Panc1 (cell line): Measurements from ENCODE around the gene MRRF. TPM values are rescaled to one million over a fixed set of nuclear protein-coding genes. Genes with fewer than 3 reads are reported as not detected.
"Not testable (repeated sequence)": the region's sequence is repeated elsewhere in the genome, so short reads cannot be mapped to it uniquely, and the experiment has no call there.

ENCODE experiments used
- ATAC-seq: fragments of 200-7000 bp; cut with Tn5 transposase; 2 replicates; pipeline ENCODE4 v1.9.1; 2020; ENCODE audit warnings: mild to moderate bottlenecking, moderate library complexity
- BruUV-seq: library from RNA; stranded (reverse); fragments of 400-500 nt; replicated peaks from 2 replicates; lab custom pipeline; 2021; lab: Mats Ljungman, UMichigan
- CTCF ChIA-PET: fragments of 300-600 bp; sonication (Branson Sonifier 250); formaldehyde crosslinking; loops from one replicate; lab custom pipeline; 2022; ENCODE audit warnings: antibody characterized with exemption; lab: Charles Lee
- POLR2A ChIA-PET: fragments of 300-600 bp; sonication (Branson Sonifier 250); formaldehyde crosslinking; loops from one replicate; lab custom pipeline; 2022; ENCODE audit warnings: antibody characterized with exemption; lab: Charles Lee
- DNase-seq: peaks from one replicate; pipeline ENCODE4 v3.0.0-alpha.2; 2010; ENCODE audit warnings: low read depth, low spot score
- H3K27ac ChIP-seq: 2 replicates; pipeline ENCODE4 v1.5.1; 2011; ENCODE audit warnings: mild to moderate bottlenecking, low read length, inconsistent platforms
- H3K27me3 ChIP-seq: fragments of 200-500 bp; sonication (Bioruptor generic); 2 replicates; pipeline ENCODE4 v1.6.0; 2014; ENCODE audit warnings: low read length, inconsistent platforms; ENCODE audit not compliant: control insufficient read depth, insufficient read depth
- H3K36me3 ChIP-seq: fragments of 200-500 bp; sonication (Bioruptor generic); 2 replicates; pipeline ENCODE4 v1.5.1; 2014; ENCODE audit warnings: inconsistent platforms, mild to moderate bottlenecking, low read length, moderate library complexity; ENCODE audit not compliant: control insufficient read depth, insufficient read depth
- H3K4me1 ChIP-seq: 2 replicates; pipeline ENCODE4 v1.5.1; 2011; ENCODE audit warnings: inconsistent platforms, mild to moderate bottlenecking, low read length, moderate library complexity; ENCODE audit not compliant: control insufficient read depth, insufficient read depth
- H3K4me3 ChIP-seq, 2 experiments: 2 replicates each; pipeline ENCODE4 v1.5.1; 2011 to 2012; ENCODE audit warnings: low read depth in 2 of 2, low read length in 2 of 2, mild to moderate bottlenecking in 2 of 2, inconsistent platforms in 1 of 2, moderate library complexity in 1 of 2
- H3K9me3 ChIP-seq: fragments of 200-500 bp; sonication (Bioruptor generic); 2 replicates; pipeline ENCODE4 v1.5.1; 2014; ENCODE audit warnings: low read depth, mild to moderate bottlenecking, inconsistent platforms, low read length, moderate library complexity; ENCODE audit not compliant: control insufficient read depth, insufficient read depth
- CTCF ChIP-seq: fragments of 450-650 bp; IDR thresholded peaks from 2 replicates; pipeline ENCODE4 v1.5.1; 2017; ENCODE audit warnings: mild to moderate bottlenecking
- POLR2AphosphoS5 ChIP-seq: IDR thresholded peaks from 2 replicates; pipeline ENCODE4 v1.6.1; 2012; ENCODE audit warnings: mild to moderate bottlenecking, low read depth, low read length, moderate library complexity
- REST ChIP-seq, 2 experiments: IDR thresholded peaks; 2 replicates each; pipeline ENCODE4 v1.6.1; 2011 to 2012; ENCODE audit warnings: low read depth in 2 of 2, control low read depth in 1 of 2, low read length in 1 of 2, mild to moderate bottlenecking in 1 of 2, moderate library complexity in 1 of 2; ENCODE audit not compliant: insufficient read depth in 1 of 2
- SIN3A ChIP-seq: IDR thresholded peaks from 2 replicates; pipeline ENCODE4 v1.6.1; 2012; ENCODE audit warnings: low read depth, mild to moderate bottlenecking, low read length, moderate library complexity, borderline replicate concordance; ENCODE audit not compliant: insufficient read depth
- TCF7L2 ChIP-seq: IDR thresholded peaks from 2 replicates; pipeline ENCODE4 v1.6.1; 2011; ENCODE audit warnings: mild to moderate bottlenecking, low read depth, low read length, inconsistent platforms
- in situ Hi-C: cut with HindIII; loops from 2 replicates; pipeline ENCODE4 v1.10.0; 2016; ENCODE audit warnings: low sequenced_read_pairs, low pct_unique_long_range_greater_than_20kb
- intact Hi-C: fragments of 100-400 bp; cut with micrococcal nuclease; formaldehyde crosslinking; loops from one replicate; pipeline ENCODE4 v1.10.0; 2022; ENCODE audit not compliant: unreplicated experiment
- total RNA-seq: library from RNA; stranded (reverse); gene quantifications from one replicate; pipeline ENCODE4 v1.2.1, GENCODE V29; 2021; ENCODE audit not compliant: unreplicated experiment

The MRRF gene
- total RNA-seq, 1 experiment from 2014 or later: 28.4 TPM

GRCh38 chr9:122320413-122320881 lies 55.8 kb downstream of the MRRF start:
- Histone ChIP-seq H3K27ac (no peak overlapping the region), H3K4me3 (no peak overlapping the region), H3K27me3 (no peaks in the 10 kb centered on the region), H3K4me1 (no peaks in the 10 kb centered on the region), H3K36me3 (peaks cover 4% of the 10 kb centered on the region; the same call in 1 of the 2 replicates), H3K9me3 (no peaks in the 10 kb centered on the region)
- DNase-seq (no peak), ATAC-seq (no peak)
- POLR2A ChIA-PET: no interaction called here
- intact Hi-C loops (no loop called here), in situ Hi-C loops (no loop called here)
- CTCF ChIA-PET: no interaction called here
- TF ChIP-seq TCF7L2 (no peak), CTCF (no peak), REST (IDR thresholded peaks at IDR 0.05; ENCODE audit: insufficient read depth in 1 of 2, low read depth in 2 of 2, low read length in 1 of 2) (no peak), POLR2AphosphoS5 (no peak), SIN3A (no peak)
- BruUV-seq: no TSS peak

- ChIA-PET CTCF (no interaction called here), POLR2A (no interaction called here)
- no TSS peak for BruUV-seq
- H3K4me1 ChIP-seq: no peaks in the 10 kb centered on the region
- DNase-seq: no peak
- TF ChIP-seq POLR2AphosphoS5 (no peak), SIN3A (no peak), CTCF (no peak), REST (IDR thresholded peaks at IDR 0.05; ENCODE audit: insufficient read depth in 1 of 2, low read depth in 2 of 2, low read length in 1 of 2) (no peak), TCF7L2 (no peak)
- no peak for ATAC-seq
- in situ Hi-C loops: no loop called here
- H3K36me3 ChIP-seq: peaks cover 2% of the 10 kb centered on the region; the same call in 1 of the 2 replicates
- no peaks in the 10 kb centered on the region for H3K9me3 ChIP-seq
- no peak overlapping the region for H3K4me3 ChIP-seq
- H3K27ac ChIP-seq: no peak overlapping the region
- intact Hi-C loops: no loop called here
- no peaks in the 10 kb centered on the region for H3K27me3 ChIP-seq
Observed at GRCh38 chr9:122322553-122322952, 57.9 kb downstream of the MRRF start.

GRCh38 chr9:122324665-122325064 lies 60.0 kb downstream of the MRRF start:
- H3K4me3 ChIP-seq, H3K36me3 ChIP-seq, in situ Hi-C loops, ATAC-seq, H3K4me1 ChIP-seq, CTCF ChIA-PET, BruUV-seq, POLR2A ChIA-PET, DNase-seq, intact Hi-C loops, H3K9me3 ChIP-seq, H3K27ac ChIP-seq, H3K27me3 ChIP-seq: not testable (repeated sequence)
